ENCODE data around the gene DPH7.
"Not testable (repeated sequence)": the region's sequence is repeated elsewhere in the genome, so short reads cannot be mapped to it uniquely, and the experiment has no call there.

Gene DPH7

DNA sequence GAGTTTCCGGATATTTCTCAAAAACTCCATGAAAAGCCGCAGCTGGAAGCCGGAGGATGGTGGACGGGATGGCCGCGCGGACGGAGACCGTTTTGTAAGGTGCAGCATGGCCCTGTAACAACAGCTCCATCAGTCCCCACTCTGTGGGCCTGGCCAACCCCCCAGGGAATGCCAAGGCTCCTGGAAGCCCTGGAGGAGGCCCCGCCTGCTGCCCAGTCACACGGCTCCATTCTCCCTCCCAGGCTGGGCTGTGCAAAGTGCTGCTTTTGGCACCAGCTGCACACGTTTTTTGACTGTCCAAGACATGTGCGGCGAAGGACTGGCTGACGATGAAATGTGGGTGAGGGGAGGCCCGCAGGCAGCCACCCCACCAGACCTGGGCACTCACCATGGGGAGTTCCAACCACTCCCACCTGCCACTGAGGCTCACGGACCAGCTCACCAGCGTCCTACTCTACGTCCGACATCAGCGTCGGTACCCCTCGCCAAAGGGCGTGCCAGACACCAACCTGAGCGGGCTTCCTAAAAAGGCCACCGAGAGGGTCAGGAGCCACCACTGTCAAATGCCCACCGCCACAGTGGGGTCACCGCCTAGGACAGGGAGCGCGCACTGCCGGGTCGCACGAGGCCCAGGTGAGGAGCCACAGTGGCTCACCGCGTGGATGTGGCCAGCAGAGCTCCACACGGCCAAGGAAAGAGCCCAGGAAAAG lies 55.8 kb downstream of the DPH7 start:
- peaks cover 0 to 3% (median 0%) of the 10 kb centered on the region in 5 donors for H3K4me1 ChIP-seq (ENCODE audit: control insufficient read depth in 5 of 5, insufficient read depth in 5 of 5, low read length in 5 of 5)
- no peaks in the 10 kb centered on the region for H3K27me3 ChIP-seq (ENCODE audit: control insufficient read depth in 5 of 5, insufficient read depth in 4 of 5, low read length in 5 of 5)
- H3K36me3 ChIP-seq (ENCODE audit: control insufficient read depth in 5 of 5, insufficient read depth in 5 of 5, low read length in 5 of 5), result peaks cover 0 to 34% (median 24%) of the 10 kb centered on the region in 5 donors
- no peaks in the 10 kb centered on the region for H3K9me3 ChIP-seq (ENCODE audit: control insufficient read depth in 5 of 5, low read length in 5 of 5)
- no peak overlapping the region for H3K4me3 ChIP-seq (ENCODE audit: low read depth in 1 of 5, low read length in 5 of 5)
- no peak overlapping the region for H3K27ac ChIP-seq (ENCODE audit: low read depth, low read length)
- H3K9ac ChIP-seq (ENCODE audit: low read length in 5 of 5), result no peak overlapping the region

- peaks cover 0 to 3% (median 0%) of the 10 kb centered on the region in 5 donors for H3K4me1 ChIP-seq (ENCODE audit: control insufficient read depth in 5 of 5, insufficient read depth in 5 of 5, low read length in 5 of 5)
These were observed 57.2 kb downstream of the DPH7 start for GRCh38 chr9:137521405-137521985.

DNA sequence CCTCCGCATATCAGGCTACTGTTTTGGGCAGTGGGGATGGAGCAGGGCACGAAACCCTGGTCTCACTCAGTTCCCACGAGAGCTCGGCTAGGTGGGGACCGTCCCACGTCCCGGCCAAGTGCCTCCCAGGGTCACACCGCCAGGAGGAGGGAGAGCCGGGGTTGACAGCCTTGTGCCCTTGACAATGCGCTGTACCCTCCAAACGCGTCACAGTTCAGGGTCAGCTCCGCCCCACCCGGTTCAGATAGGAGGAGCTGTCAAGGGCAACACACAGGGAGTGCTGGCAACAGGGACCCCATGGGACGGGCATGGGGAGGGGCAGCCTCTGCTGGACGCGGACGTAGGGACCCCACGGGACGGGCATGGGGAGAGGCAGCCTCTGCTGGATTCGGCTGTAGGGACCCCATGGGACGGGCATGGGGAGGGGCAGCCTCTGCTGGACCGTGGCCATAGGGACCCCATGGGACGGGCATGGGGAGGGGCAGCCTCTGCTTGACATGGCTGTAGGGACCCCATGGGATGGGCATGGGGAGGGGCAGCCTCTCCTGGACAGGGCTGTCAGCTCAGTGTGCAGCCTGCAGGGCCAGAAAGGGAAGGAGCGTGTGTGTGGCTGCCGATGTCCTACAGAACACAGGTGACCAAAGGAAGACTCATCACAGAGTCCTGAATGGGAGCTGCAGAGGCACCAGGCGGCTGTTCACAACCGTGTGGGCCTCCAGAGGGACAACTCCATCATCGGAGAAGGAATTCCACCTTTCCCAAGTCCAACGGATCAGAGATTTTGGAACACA lies 57.9 kb downstream of the DPH7 start:
- Histone ChIP-seq H3K27me3 (ENCODE audit: control insufficient read depth in 5 of 5, insufficient read depth in 4 of 5, low read length in 5 of 5) (no peaks in the 10 kb centered on the region), H3K9ac (ENCODE audit: low read length in 5 of 5) (no peak overlapping the region), H3K36me3 (ENCODE audit: control insufficient read depth in 5 of 5, insufficient read depth in 5 of 5, low read length in 5 of 5) (peaks cover 0 to 34% (median 24%) of the 10 kb centered on the region in 5 donors), H3K4me1 (ENCODE audit: control insufficient read depth in 5 of 5, insufficient read depth in 5 of 5, low read length in 5 of 5) (peaks cover 0 to 3% (median 0%) of the 10 kb centered on the region in 5 donors), H3K9me3 (ENCODE audit: control insufficient read depth in 5 of 5, low read length in 5 of 5) (no peaks in the 10 kb centered on the region), H3K4me3 (ENCODE audit: low read depth in 1 of 5, low read length in 5 of 5) (no peak overlapping the region), H3K27ac (ENCODE audit: low read depth, low read length) (no peak overlapping the region)

More at GRCh38 chr9:137521405-137521985, 57.2 kb downstream of the DPH7 start:
- H3K27ac ChIP-seq (ENCODE audit: low read depth, low read length), result no peak overlapping the region
- peaks cover 0 to 34% (median 24%) of the 10 kb centered on the region in 5 donors for H3K36me3 ChIP-seq (ENCODE audit: control insufficient read depth in 5 of 5, insufficient read depth in 5 of 5, low read length in 5 of 5)
- H3K4me3 ChIP-seq (ENCODE audit: low read depth in 1 of 5, low read length in 5 of 5), result no peak overlapping the region
- H3K27me3 ChIP-seq (ENCODE audit: control insufficient read depth in 5 of 5, insufficient read depth in 4 of 5, low read length in 5 of 5), result no peaks in the 10 kb centered on the region
- H3K9me3 ChIP-seq (ENCODE audit: control insufficient read depth in 5 of 5, low read length in 5 of 5), result no peaks in the 10 kb centered on the region
- H3K9ac ChIP-seq (ENCODE audit: low read length in 5 of 5), result no peak overlapping the region

- H3K27me3 ChIP-seq (ENCODE audit: control insufficient read depth in 5 of 5, insufficient read depth in 4 of 5, low read length in 5 of 5), result no peaks in the 10 kb centered on the region
- no peak overlapping the region for H3K4me3 ChIP-seq (ENCODE audit: low read depth in 1 of 5, low read length in 5 of 5)
These were observed 59.2 kb downstream of the DPH7 start for GRCh38 chr9:137519553-137519952.

GRCh38 chr9:137518661-137519459 lies 59.9 kb downstream of the DPH7 start:
- H3K36me3 ChIP-seq (ENCODE audit: control insufficient read depth in 5 of 5, insufficient read depth in 5 of 5, low read length in 5 of 5), result peaks cover 0 to 37% (median 22%) of the 10 kb centered on the region in 5 donors
- not testable (repeated sequence) for H3K27ac ChIP-seq (ENCODE audit: low read depth, low read length); H3K27me3 ChIP-seq (ENCODE audit: control insufficient read depth in 5 of 5, insufficient read depth in 4 of 5, low read length in 5 of 5); H3K9me3 ChIP-seq (ENCODE audit: control insufficient read depth in 5 of 5, low read length in 5 of 5); H3K4me3 ChIP-seq (ENCODE audit: low read depth in 1 of 5, low read length in 5 of 5); H3K4me1 ChIP-seq (ENCODE audit: control insufficient read depth in 5 of 5, insufficient read depth in 5 of 5, low read length in 5 of 5); H3K9ac ChIP-seq (ENCODE audit: low read length in 5 of 5)

More at GRCh38 chr9:137519553-137519952, 59.2 kb downstream of the DPH7 start:
- Histone ChIP-seq H3K4me1 (ENCODE audit: control insufficient read depth in 5 of 5, insufficient read depth in 5 of 5, low read length in 5 of 5) (no peaks in the 10 kb centered on the region), H3K9ac (ENCODE audit: low read length in 5 of 5) (no peak overlapping the region), H3K9me3 (ENCODE audit: control insufficient read depth in 5 of 5, low read length in 5 of 5) (no peaks in the 10 kb centered on the region), H3K36me3 (ENCODE audit: control insufficient read depth in 5 of 5, insufficient read depth in 5 of 5, low read length in 5 of 5) (peaks cover 0 to 43% (median 26%) of the 10 kb centered on the region in 5 donors), H3K27ac (ENCODE audit: low read depth, low read length) (no peak overlapping the region)

- Histone ChIP-seq H3K4me3 (ENCODE audit: low read depth in 1 of 5, low read length in 5 of 5) (no peak overlapping the region), H3K27me3 (ENCODE audit: control insufficient read depth in 5 of 5, insufficient read depth in 4 of 5, low read length in 5 of 5) (no peaks in the 10 kb centered on the region), H3K36me3 (ENCODE audit: control insufficient read depth in 5 of 5, insufficient read depth in 5 of 5, low read length in 5 of 5) (peaks cover 0 to 40% (median 21%) of the 10 kb centered on the region in 5 donors), H3K9me3 (ENCODE audit: control insufficient read depth in 5 of 5, low read length in 5 of 5) (no peaks in the 10 kb centered on the region), H3K27ac (ENCODE audit: low read depth, low read length) (no peak overlapping the region), H3K9ac (ENCODE audit: low read length in 5 of 5) (no peak overlapping the region), H3K4me1 (ENCODE audit: control insufficient read depth in 5 of 5, insufficient read depth in 5 of 5, low read length in 5 of 5) (no peaks in the 10 kb centered on the region)
These were observed 62.4 kb downstream of the DPH7 start for GRCh38 chr9:137516144-137516917.

DNA sequence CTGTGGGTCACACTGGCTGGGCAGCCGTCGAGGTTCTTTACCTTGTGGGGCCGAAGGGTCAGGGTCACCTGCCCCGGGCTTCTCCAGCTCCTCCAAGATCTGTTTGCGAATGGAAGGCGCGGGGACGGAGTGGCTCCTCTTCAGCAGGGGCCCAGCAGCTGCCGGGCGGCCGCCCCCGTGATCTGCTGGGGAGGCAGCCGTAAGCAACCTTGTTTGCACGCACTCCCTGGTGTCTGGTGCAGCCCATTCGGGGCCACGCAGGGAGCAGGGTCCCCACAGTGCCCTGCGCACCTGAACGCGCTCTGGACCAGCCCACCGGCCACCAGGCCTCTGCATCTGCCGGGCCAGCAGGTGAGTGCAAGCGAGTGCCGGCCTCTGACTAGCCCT lies 63.4 kb downstream of the DPH7 start:
- peaks cover 0 to 38% (median 16%) of the 10 kb centered on the region in 5 donors for H3K36me3 ChIP-seq (ENCODE audit: control insufficient read depth in 5 of 5, insufficient read depth in 5 of 5, low read length in 5 of 5)
- H3K4me1 ChIP-seq (ENCODE audit: control insufficient read depth in 5 of 5, insufficient read depth in 5 of 5, low read length in 5 of 5), result no peaks in the 10 kb centered on the region
- no peaks in the 10 kb centered on the region for H3K27me3 ChIP-seq (ENCODE audit: control insufficient read depth in 5 of 5, insufficient read depth in 4 of 5, low read length in 5 of 5)
- H3K4me3 ChIP-seq (ENCODE audit: low read depth in 1 of 5, low read length in 5 of 5), result no peak overlapping the region
- no peaks in the 10 kb centered on the region for H3K9me3 ChIP-seq (ENCODE audit: control insufficient read depth in 5 of 5, low read length in 5 of 5)
- no peak overlapping the region for H3K9ac ChIP-seq (ENCODE audit: low read length in 5 of 5)
- no peak overlapping the region for H3K27ac ChIP-seq (ENCODE audit: low read depth, low read length)

GRCh38 chr9:137514691-137515337 lies 63.9 kb downstream of the DPH7 start:
- no peak overlapping the region for H3K9ac ChIP-seq (ENCODE audit: low read length in 5 of 5)
- H3K4me1 ChIP-seq (ENCODE audit: control insufficient read depth in 5 of 5, insufficient read depth in 5 of 5, low read length in 5 of 5), result no peaks in the 10 kb centered on the region
- H3K4me3 ChIP-seq (ENCODE audit: low read depth in 1 of 5, low read length in 5 of 5), result no peak overlapping the region
- H3K27ac ChIP-seq (ENCODE audit: low read depth, low read length), result no peak overlapping the region
- H3K36me3 ChIP-seq (ENCODE audit: control insufficient read depth in 5 of 5, insufficient read depth in 5 of 5, low read length in 5 of 5), result peaks cover 0 to 36% (median 15%) of the 10 kb centered on the region in 5 donors
- H3K9me3 ChIP-seq (ENCODE audit: control insufficient read depth in 5 of 5, low read length in 5 of 5), result no peaks in the 10 kb centered on the region
- H3K27me3 ChIP-seq (ENCODE audit: control insufficient read depth in 5 of 5, insufficient read depth in 4 of 5, low read length in 5 of 5), result no peaks in the 10 kb centered on the region

All from subcutaneous abdominal adipose tissue (tissue), 5 donors.